ENCODE results near the gene FAM177A1. TPM values are rescaled to one million over a fixed set of nuclear protein-coding genes. Genes with fewer than 3 reads are reported as not detected.

The FAM177A1 gene
- total and polyA plus RNA-seq, 2 of the 13 experiments (the other 11 are each of a cell fraction or from before 2014, with no cell fraction given), result 72.9 to 119 TPM

DNA sequence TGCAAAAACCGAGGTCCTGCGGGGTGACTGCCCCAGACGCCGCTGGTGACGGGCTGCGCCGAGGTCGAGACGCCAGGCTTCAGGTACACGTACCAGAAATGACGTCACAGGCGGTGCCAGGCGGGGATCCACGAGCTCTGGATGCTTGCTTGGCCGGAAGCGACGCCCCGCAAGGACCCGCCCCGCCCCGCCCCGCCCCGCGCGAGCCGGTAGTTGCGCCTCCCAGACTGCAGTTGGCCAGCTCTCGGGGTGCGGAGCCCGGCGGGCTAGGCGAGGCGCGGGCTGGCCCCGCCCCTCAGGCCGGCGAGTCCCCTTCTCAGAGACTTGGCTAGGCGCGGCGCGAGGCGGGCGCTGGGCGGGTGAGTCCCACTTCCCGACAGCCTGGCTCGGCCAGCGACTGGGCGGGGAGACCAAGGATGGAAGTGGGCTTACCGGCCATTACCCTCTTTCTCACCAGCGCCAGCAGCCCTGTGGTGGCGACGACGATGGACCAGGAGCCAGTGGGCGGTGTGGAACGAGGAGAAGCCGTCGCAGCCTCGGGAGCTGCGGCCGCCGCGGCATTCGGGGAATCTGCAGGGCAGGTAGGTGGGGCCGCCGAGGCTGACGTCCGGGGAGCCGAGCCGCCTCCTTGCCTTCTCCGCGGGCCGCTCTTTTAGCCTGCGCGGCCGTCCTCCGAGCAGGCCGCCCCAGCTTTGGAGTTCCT is at the start of gene FAM177A1 (continued):
- TF ChIP-seq ZNF678 (CRISPR knock-in tag; IDR thresholded peaks at IDR 0.05), result no peak
- TF ChIP-seq ZNF839 (CRISPR knock-in tag; IDR thresholded peaks at IDR 0.05; ENCODE audit: borderline replicate concordance), result peak; percentile 70; the same call in 1 of the 2 replicates
- peak; percentile 98 for TF ChIP-seq ZNF138 (CRISPR knock-in tag; IDR thresholded peaks at IDR 0.05; ENCODE audit: low read depth)
- no peak; the same call in 1 of the 2 replicates for TF ChIP-seq RNF2 (conservative IDR thresholded peaks at IDR 0.05; ENCODE audit: low read depth)
- no peak for TF ChIP-seq HDAC6 (IDR thresholded peaks at IDR 0.05; ENCODE audit: low read depth, low read length)
- peak; percentile 99 for TF ChIP-seq ZNF230 (CRISPR knock-in tag; IDR thresholded peaks at IDR 0.05)
- TF ChIP-seq RBM39 (IDR thresholded peaks at IDR 0.05; ENCODE audit: low read depth, low read length, poor library complexity, severe bottlenecking), result peak; percentile 99
- peak; percentile 88; the same call in 1 of the 2 replicates for TF ChIP-seq ZNF605 (CRISPR knock-in tag; IDR thresholded peaks at IDR 0.05)
- peak; percentile 79 for TF ChIP-seq DNMT1 (CRISPR knock-in tag; IDR thresholded peaks at IDR 0.05)
- peak; percentile 94 for TF ChIP-seq ZNF343 (CRISPR knock-in tag; IDR thresholded peaks at IDR 0.05)
- TF ChIP-seq AGO1 (IDR thresholded peaks at IDR 0.05; ENCODE audit: low read depth, low read length, poor library complexity, severe bottlenecking), result peak; percentile 90
- TF ChIP-seq ARNTL (CRISPR knock-in tag; IDR thresholded peaks at IDR 0.05), result peak; percentile 84
- TF ChIP-seq, protein P1, sequence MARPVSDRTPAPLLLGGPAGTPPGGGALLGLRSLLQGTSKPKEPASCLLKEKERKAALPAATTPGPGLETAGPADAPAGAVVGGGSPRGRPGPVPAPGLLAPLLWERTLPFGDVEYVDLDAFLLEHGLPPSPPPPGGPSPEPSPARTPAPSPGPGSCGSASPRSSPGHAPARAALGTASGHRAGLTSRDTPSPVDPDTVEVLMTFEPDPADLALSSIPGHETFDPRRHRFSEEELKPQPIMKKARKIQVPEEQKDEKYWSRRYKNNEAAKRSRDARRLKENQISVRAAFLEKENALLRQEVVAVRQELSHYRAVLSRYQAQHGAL (CRISPR knock-in tag; IDR thresholded peaks at IDR 0.05; ENCODE audit: not compliant biosample characterization), result peak; percentile 97
- TF ChIP-seq ADNP (CRISPR knock-in tag; IDR thresholded peaks at IDR 0.05), result no peak
- TF ChIP-seq, protein P2, sequence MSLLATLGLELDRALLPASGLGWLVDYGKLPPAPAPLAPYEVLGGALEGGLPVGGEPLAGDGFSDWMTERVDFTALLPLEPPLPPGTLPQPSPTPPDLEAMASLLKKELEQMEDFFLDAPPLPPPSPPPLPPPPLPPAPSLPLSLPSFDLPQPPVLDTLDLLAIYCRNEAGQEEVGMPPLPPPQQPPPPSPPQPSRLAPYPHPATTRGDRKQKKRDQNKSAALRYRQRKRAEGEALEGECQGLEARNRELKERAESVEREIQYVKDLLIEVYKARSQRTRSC (CRISPR knock-in tag; IDR thresholded peaks at IDR 0.05; ENCODE audit: low read depth), result no peak
- TF ChIP-seq NR2F2 (IDR thresholded peaks at IDR 0.05; ENCODE audit: borderline replicate concordance, low read depth), result no peak
- TF ChIP-seq, protein P3, sequence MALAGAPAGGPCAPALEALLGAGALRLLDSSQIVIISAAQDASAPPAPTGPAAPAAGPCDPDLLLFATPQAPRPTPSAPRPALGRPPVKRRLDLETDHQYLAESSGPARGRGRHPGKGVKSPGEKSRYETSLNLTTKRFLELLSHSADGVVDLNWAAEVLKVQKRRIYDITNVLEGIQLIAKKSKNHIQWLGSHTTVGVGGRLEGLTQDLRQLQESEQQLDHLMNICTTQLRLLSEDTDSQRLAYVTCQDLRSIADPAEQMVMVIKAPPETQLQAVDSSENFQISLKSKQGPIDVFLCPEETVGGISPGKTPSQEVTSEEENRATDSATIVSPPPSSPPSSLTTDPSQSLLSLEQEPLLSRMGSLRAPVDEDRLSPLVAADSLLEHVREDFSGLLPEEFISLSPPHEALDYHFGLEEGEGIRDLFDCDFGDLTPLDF (CRISPR knock-in tag; IDR thresholded peaks at IDR 0.05), result peak; percentile 92
- TF ChIP-seq ZNF776 (CRISPR knock-in tag; IDR thresholded peaks at IDR 0.05), result peak; percentile 100
- no peak for TF ChIP-seq HOXA9 (CRISPR knock-in tag; IDR thresholded peaks at IDR 0.05; ENCODE audit: borderline replicate concordance)
- TF ChIP-seq, protein P4, sequence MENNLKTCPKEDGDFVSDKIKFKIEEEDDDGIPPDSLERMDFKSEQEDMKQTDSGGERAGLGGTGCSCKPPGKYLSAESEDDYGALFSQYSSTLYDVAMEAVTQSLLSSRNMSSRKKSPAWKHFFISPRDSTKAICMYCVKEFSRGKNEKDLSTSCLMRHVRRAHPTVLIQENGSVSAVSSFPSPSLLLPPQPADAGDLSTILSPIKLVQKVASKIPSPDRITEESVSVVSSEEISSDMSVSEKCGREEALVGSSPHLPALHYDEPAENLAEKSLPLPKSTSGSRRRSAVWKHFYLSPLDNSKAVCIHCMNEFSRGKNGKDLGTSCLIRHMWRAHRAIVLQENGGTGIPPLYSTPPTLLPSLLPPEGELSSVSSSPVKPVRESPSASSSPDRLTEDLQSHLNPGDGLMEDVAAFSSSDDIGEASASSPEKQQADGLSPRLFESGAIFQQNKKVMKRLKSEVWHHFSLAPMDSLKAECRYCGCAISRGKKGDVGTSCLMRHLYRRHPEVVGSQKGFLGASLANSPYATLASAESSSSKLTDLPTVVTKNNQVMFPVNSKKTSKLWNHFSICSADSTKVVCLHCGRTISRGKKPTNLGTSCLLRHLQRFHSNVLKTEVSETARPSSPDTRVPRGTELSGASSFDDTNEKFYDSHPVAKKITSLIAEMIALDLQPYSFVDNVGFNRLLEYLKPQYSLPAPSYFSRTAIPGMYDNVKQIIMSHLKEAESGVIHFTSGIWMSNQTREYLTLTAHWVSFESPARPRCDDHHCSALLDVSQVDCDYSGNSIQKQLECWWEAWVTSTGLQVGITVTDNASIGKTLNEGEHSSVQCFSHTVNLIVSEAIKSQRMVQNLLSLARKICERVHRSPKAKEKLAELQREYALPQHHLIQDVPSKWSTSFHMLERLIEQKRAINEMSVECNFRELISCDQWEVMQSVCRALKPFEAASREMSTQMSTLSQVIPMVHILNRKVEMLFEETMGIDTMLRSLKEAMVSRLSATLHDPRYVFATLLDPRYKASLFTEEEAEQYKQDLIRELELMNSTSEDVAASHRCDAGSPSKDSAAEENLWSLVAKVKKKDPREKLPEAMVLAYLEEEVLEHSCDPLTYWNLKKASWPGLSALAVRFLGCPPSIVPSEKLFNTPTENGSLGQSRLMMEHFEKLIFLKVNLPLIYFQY (CRISPR knock-in tag; IDR thresholded peaks at IDR 0.05; ENCODE audit: borderline replicate concordance), result peak; percentile 92
- peak; percentile 83 for TF ChIP-seq ZZZ3 (CRISPR knock-in tag; IDR thresholded peaks at IDR 0.05; ENCODE audit: borderline replicate concordance)
- peak; percentile 96 for TF ChIP-seq SP5 (CRISPR knock-in tag; IDR thresholded peaks at IDR 0.05; ENCODE audit: borderline replicate concordance, low read depth)
